ENCODE data around the gene ITGB3BP. TPM values are rescaled to one million over a fixed set of nuclear protein-coding genes. Genes with fewer than 3 reads are reported as not detected.
"Not testable (repeated sequence)": the region's sequence is repeated elsewhere in the genome, so short reads cannot be mapped to it uniquely, and the experiment has no call there.

ITGB3BP gene
- polyA plus RNA-seq, 2 donors: 17.1 to 26.7 TPM

DNA sequence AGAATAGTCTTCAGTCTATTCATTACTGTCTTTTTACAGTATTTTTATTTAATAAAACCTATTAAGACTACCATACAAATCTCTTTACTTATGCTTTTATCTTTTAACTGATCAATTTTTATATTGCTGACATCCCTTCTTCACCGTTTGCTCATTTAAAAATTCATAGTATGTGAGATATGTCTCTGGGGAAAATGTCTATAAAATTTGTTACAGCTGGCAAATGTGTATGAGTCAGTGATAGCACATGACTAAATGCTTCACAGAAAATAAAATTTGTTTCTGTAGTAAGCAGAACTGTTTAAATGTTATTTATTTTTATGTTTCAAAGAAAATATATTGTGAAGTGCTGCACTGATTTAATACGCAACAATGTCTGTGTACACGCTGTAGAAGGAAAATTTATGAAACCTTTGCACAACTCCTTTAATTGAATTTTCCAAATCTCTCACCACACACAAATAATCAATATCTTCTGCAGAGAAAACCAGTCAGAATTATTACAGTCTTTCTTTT lies 74.2 kb downstream of the ITGB3BP start:
- H3K4me1 ChIP-seq (ENCODE audit: control insufficient read depth in 2 of 2, insufficient read depth in 2 of 2, low read length in 1 of 2): no peaks in the 10 kb centered on the region
- no peaks in the 10 kb centered on the region for H3K9me3 ChIP-seq (ENCODE audit: control insufficient read depth in 2 of 2, insufficient read depth in 1 of 2, low read depth in 1 of 2, low read length in 1 of 2)
- WGBS, 2 donors: 93 to 95% methylated on average over 3 of the region's 3 CpGs
- no peak overlapping the region for H3K27ac ChIP-seq (ENCODE audit: low read depth in 2 of 2, low read length in 1 of 2)
- no peaks in the 10 kb centered on the region for H3K36me3 ChIP-seq (ENCODE audit: control insufficient read depth in 2 of 2, insufficient read depth in 2 of 2, low read length in 1 of 2)
- no peak overlapping the region for H3K4me3 ChIP-seq (ENCODE audit: low read depth in 1 of 2, low read length in 2 of 2)
- no peaks in the 10 kb centered on the region for H3K27me3 ChIP-seq (ENCODE audit: control insufficient read depth in 1 of 2, insufficient read depth in 2 of 2, low read length in 2 of 2)

- Histone ChIP-seq H3K4me3 (ENCODE audit: low read depth in 1 of 2, low read length in 2 of 2) (no peak overlapping the region), H3K27ac (ENCODE audit: low read depth in 2 of 2, low read length in 1 of 2) (no peak overlapping the region), H3K36me3 (ENCODE audit: control insufficient read depth in 2 of 2, insufficient read depth in 2 of 2, low read length in 1 of 2) (no peaks in the 10 kb centered on the region), H3K27me3 (ENCODE audit: control insufficient read depth in 1 of 2, insufficient read depth in 2 of 2, low read length in 2 of 2) (no peaks in the 10 kb centered on the region), H3K4me1 (ENCODE audit: control insufficient read depth in 2 of 2, insufficient read depth in 2 of 2, low read length in 1 of 2) (no peaks in the 10 kb centered on the region), H3K9me3 (ENCODE audit: control insufficient read depth in 2 of 2, insufficient read depth in 1 of 2, low read depth in 1 of 2, low read length in 1 of 2) (no peaks in the 10 kb centered on the region)
Observed at GRCh38 chr1:63442141-63442475, 80.9 kb downstream of the ITGB3BP start.

DNA sequence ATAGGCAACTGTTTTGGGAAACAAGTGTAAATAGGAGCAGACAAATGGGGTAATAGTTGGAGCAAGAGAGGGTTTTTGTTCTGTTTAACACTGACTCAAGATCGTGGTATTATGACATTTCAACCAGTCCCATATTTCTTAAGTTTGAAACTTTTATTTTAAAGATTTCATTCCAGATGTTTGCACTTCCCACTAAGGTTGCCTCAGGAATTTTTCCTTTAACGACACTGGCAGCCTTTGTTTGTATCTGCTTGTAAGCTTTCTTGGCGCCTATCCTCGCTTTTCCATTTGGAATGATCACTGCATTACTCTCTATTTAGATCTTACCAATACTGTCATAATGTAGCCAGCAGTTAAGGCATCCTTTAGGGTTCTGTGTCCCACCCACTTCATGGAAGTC lies 87.9 kb downstream of the ITGB3BP start:
- Histone ChIP-seq H3K9me3 (ENCODE audit: control insufficient read depth in 2 of 2, insufficient read depth in 1 of 2, low read depth in 1 of 2, low read length in 1 of 2) (no peaks in the 10 kb centered on the region), H3K4me3 (ENCODE audit: low read depth in 1 of 2, low read length in 2 of 2) (no peak overlapping the region), H3K27me3 (ENCODE audit: control insufficient read depth in 1 of 2, insufficient read depth in 2 of 2, low read length in 2 of 2) (no peaks in the 10 kb centered on the region), H3K4me1 (ENCODE audit: control insufficient read depth in 2 of 2, insufficient read depth in 2 of 2, low read length in 1 of 2) (no peaks in the 10 kb centered on the region), H3K27ac (ENCODE audit: low read depth in 2 of 2, low read length in 1 of 2) (no peak overlapping the region), H3K36me3 (ENCODE audit: control insufficient read depth in 2 of 2, insufficient read depth in 2 of 2, low read length in 1 of 2) (no peaks in the 10 kb centered on the region)
- 62 to 79% methylated on average over 4 of the region's 4 CpGs for WGBS, 2 donors

- Histone ChIP-seq H3K4me3 (ENCODE audit: low read depth in 1 of 2, low read length in 2 of 2) (no peak overlapping the region), H3K4me1 (ENCODE audit: control insufficient read depth in 2 of 2, insufficient read depth in 2 of 2, low read length in 1 of 2) (no peaks in the 10 kb centered on the region), H3K27me3 (ENCODE audit: control insufficient read depth in 1 of 2, insufficient read depth in 2 of 2, low read length in 2 of 2) (no peaks in the 10 kb centered on the region), H3K27ac (ENCODE audit: low read depth in 2 of 2, low read length in 1 of 2) (no peak overlapping the region), H3K9me3 (ENCODE audit: control insufficient read depth in 2 of 2, insufficient read depth in 1 of 2, low read depth in 1 of 2, low read length in 1 of 2) (no peaks in the 10 kb centered on the region), H3K36me3 (ENCODE audit: control insufficient read depth in 2 of 2, insufficient read depth in 2 of 2, low read length in 1 of 2) (no peaks in the 10 kb centered on the region)
Observed at GRCh38 chr1:63429281-63429680, 93.7 kb downstream of the ITGB3BP start.

DNA sequence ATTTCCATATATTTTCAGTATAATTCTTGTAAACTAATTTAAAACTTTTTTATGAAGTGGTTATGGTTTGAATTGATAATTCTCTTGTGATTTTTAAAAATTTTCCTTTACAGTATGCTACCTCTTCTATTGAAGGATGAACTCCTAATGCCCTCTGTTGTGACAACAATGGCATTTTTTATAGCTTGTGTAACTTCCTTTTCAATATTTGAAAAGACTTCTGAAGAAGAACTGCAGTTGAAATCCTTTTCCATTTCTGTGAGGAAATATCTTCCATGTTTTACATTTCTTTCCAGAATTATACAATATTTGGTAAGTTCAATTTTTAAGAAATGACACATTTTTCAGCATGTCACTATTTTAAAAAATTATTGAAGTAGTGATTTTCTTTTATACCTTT lies 94.2 kb downstream of the ITGB3BP start:
- Histone ChIP-seq H3K36me3 (ENCODE audit: control insufficient read depth in 2 of 2, insufficient read depth in 2 of 2, low read length in 1 of 2) (no peaks in the 10 kb centered on the region), H3K4me1 (ENCODE audit: control insufficient read depth in 2 of 2, insufficient read depth in 2 of 2, low read length in 1 of 2) (no peaks in the 10 kb centered on the region), H3K4me3 (ENCODE audit: low read depth in 1 of 2, low read length in 2 of 2) (no peak overlapping the region), H3K27ac (ENCODE audit: low read depth in 2 of 2, low read length in 1 of 2) (no peak overlapping the region), H3K27me3 (ENCODE audit: control insufficient read depth in 1 of 2, insufficient read depth in 2 of 2, low read length in 2 of 2) (no peaks in the 10 kb centered on the region), H3K9me3 (ENCODE audit: control insufficient read depth in 2 of 2, insufficient read depth in 1 of 2, low read depth in 1 of 2, low read length in 1 of 2) (no peaks in the 10 kb centered on the region)

DNA sequence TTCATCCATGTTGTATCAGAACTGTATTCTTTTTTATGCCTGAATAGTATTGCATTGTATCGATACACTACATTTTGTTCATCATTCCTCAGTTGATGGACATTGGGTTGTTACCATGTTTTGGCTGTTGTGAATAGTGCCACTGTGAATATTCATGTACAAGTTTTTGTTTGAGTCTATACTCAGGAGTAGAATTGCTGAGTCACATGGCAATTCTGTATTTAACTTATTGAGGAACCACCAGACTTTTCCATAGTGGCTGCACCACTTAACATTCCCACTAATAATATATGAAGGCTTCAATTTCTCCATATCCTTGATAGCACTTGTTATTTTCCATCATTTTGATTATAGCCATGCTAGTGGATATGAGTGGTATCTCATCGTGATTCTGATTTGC lies 99.4 kb downstream of the ITGB3BP start:
- WGBS, 2 donors: 96 to 98% methylated on average over 2 of the region's 2 CpGs

DNA sequence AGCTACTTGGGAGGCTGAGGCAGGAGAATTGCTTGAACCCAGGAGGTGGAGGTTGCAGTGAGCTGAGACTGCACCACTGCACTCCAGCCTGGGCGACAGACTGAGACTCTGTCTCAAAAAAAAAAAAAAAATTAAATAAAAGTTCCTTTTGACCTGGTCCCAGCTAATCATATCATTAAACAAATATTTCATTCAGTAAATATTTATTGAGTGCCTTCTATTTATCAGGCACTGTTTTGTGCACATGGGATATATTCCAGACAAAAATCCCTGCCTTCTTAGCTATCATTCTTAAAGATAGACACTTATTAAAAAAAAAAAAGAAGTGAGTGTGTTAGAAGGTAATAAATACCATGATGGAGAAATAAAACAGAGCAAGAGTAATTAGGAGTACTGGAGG lies 102.3 kb downstream of the ITGB3BP start:
- not testable (repeated sequence) for H3K36me3 ChIP-seq (ENCODE audit: control insufficient read depth in 2 of 2, insufficient read depth in 2 of 2, low read length in 1 of 2); H3K27me3 ChIP-seq (ENCODE audit: control insufficient read depth in 1 of 2, insufficient read depth in 2 of 2, low read length in 2 of 2); H3K9me3 ChIP-seq (ENCODE audit: control insufficient read depth in 2 of 2, insufficient read depth in 1 of 2, low read depth in 1 of 2, low read length in 1 of 2); H3K27ac ChIP-seq (ENCODE audit: low read depth in 2 of 2, low read length in 1 of 2); H3K4me3 ChIP-seq (ENCODE audit: low read depth in 1 of 2, low read length in 2 of 2); H3K4me1 ChIP-seq (ENCODE audit: control insufficient read depth in 2 of 2, insufficient read depth in 2 of 2, low read length in 1 of 2)
- 78 to 96% methylated on average over 1 of the region's 1 CpG for WGBS, 2 donors

More for the DNA sequence above, 99.4 kb downstream of the ITGB3BP start:
- Histone ChIP-seq H3K4me1 (ENCODE audit: control insufficient read depth in 2 of 2, insufficient read depth in 2 of 2, low read length in 1 of 2) (no peaks in the 10 kb centered on the region), H3K9me3 (ENCODE audit: control insufficient read depth in 2 of 2, insufficient read depth in 1 of 2, low read depth in 1 of 2, low read length in 1 of 2) (no peaks in the 10 kb centered on the region), H3K27me3 (ENCODE audit: control insufficient read depth in 1 of 2, insufficient read depth in 2 of 2, low read length in 2 of 2) (no peaks in the 10 kb centered on the region), H3K36me3 (ENCODE audit: control insufficient read depth in 2 of 2, insufficient read depth in 2 of 2, low read length in 1 of 2) (peaks cover 0 to 2% of the 10 kb centered on the region in 2 donors), H3K4me3 (ENCODE audit: low read depth in 1 of 2, low read length in 2 of 2) (no peak overlapping the region), H3K27ac (ENCODE audit: low read depth in 2 of 2, low read length in 1 of 2) (no peak overlapping the region)

DNA sequence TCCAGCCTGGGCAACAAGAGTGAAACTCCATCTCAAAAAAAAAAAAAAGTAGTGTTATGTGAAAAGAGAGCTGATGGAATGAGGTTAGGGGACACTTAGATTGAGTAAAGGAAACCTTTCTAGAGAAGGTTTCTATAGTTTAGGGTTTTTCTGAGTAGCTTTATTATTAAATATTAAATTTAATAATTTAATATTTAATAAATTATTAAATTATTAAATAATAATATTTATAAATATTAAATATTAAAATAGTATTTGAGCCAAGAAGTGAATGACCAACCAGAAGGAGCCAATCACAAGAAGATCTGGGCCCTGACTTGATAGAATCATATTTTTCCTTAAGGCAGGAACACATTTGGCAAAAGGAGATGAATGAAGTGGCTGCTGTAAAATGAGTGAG lies 104.9 kb downstream of the ITGB3BP start:
- peaks cover 0 to 2% of the 10 kb centered on the region in 2 donors for H3K36me3 ChIP-seq (ENCODE audit: control insufficient read depth in 2 of 2, insufficient read depth in 2 of 2, low read length in 1 of 2)

GRCh38 chr1:63414691-63415365 lies 108.2 kb downstream of the ITGB3BP start:
- Histone ChIP-seq H3K4me1 (ENCODE audit: control insufficient read depth in 2 of 2, insufficient read depth in 2 of 2, low read length in 1 of 2) (no peaks in the 10 kb centered on the region), H3K36me3 (ENCODE audit: control insufficient read depth in 2 of 2, insufficient read depth in 2 of 2, low read length in 1 of 2) (no peaks in the 10 kb centered on the region), H3K9me3 (ENCODE audit: control insufficient read depth in 2 of 2, insufficient read depth in 1 of 2, low read depth in 1 of 2, low read length in 1 of 2) (no peaks in the 10 kb centered on the region), H3K27ac (ENCODE audit: low read depth in 2 of 2, low read length in 1 of 2) (no peak overlapping the region), H3K4me3 (ENCODE audit: low read depth in 1 of 2, low read length in 2 of 2) (no peak overlapping the region), H3K27me3 (ENCODE audit: control insufficient read depth in 1 of 2, insufficient read depth in 2 of 2, low read length in 2 of 2) (no peaks in the 10 kb centered on the region)
- 83 to 87% methylated on average over 3 of the region's 3 CpGs for WGBS, 2 donors

More for the DNA sequence above, 104.9 kb downstream of the ITGB3BP start:
- no peaks in the 10 kb centered on the region for H3K9me3 ChIP-seq (ENCODE audit: control insufficient read depth in 2 of 2, insufficient read depth in 1 of 2, low read depth in 1 of 2, low read length in 1 of 2)
- H3K4me1 ChIP-seq (ENCODE audit: control insufficient read depth in 2 of 2, insufficient read depth in 2 of 2, low read length in 1 of 2): no peaks in the 10 kb centered on the region
- no peak overlapping the region for H3K4me3 ChIP-seq (ENCODE audit: low read depth in 1 of 2, low read length in 2 of 2)
- H3K27me3 ChIP-seq (ENCODE audit: control insufficient read depth in 1 of 2, insufficient read depth in 2 of 2, low read length in 2 of 2): no peaks in the 10 kb centered on the region
- H3K27ac ChIP-seq (ENCODE audit: low read depth in 2 of 2, low read length in 1 of 2): no peak overlapping the region

GRCh38 chr1:63413394-63413793 lies 109.6 kb downstream of the ITGB3BP start:
- Histone ChIP-seq H3K4me3 (ENCODE audit: low read depth in 1 of 2, low read length in 2 of 2) (no peak overlapping the region), H3K4me1 (ENCODE audit: control insufficient read depth in 2 of 2, insufficient read depth in 2 of 2, low read length in 1 of 2) (no peaks in the 10 kb centered on the region), H3K9me3 (ENCODE audit: control insufficient read depth in 2 of 2, insufficient read depth in 1 of 2, low read depth in 1 of 2, low read length in 1 of 2) (no peaks in the 10 kb centered on the region), H3K36me3 (ENCODE audit: control insufficient read depth in 2 of 2, insufficient read depth in 2 of 2, low read length in 1 of 2) (no peaks in the 10 kb centered on the region), H3K27me3 (ENCODE audit: control insufficient read depth in 1 of 2, insufficient read depth in 2 of 2, low read length in 2 of 2) (no peaks in the 10 kb centered on the region), H3K27ac (ENCODE audit: low read depth in 2 of 2, low read length in 1 of 2) (no peak overlapping the region)
- WGBS, 2 donors: 83 to 91% methylated on average over 1 of the region's 1 CpG

Measured in esophagus (tissue), 2 donors.